HG02571 (cell line): ENCODE data around the gene FZD10.

Source experiments
- ATAC-seq: cut with Tn5 transposase; IDR thresholded peaks from one replicate; pipeline ENCODE4 v1.9.1; 2021; ENCODE audit warnings: mild to moderate bottlenecking, moderate library complexity; ENCODE audit not compliant: unreplicated experiment

Gene FZD10, protein sequence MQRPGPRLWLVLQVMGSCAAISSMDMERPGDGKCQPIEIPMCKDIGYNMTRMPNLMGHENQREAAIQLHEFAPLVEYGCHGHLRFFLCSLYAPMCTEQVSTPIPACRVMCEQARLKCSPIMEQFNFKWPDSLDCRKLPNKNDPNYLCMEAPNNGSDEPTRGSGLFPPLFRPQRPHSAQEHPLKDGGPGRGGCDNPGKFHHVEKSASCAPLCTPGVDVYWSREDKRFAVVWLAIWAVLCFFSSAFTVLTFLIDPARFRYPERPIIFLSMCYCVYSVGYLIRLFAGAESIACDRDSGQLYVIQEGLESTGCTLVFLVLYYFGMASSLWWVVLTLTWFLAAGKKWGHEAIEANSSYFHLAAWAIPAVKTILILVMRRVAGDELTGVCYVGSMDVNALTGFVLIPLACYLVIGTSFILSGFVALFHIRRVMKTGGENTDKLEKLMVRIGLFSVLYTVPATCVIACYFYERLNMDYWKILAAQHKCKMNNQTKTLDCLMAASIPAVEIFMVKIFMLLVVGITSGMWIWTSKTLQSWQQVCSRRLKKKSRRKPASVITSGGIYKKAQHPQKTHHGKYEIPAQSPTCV

DNA sequence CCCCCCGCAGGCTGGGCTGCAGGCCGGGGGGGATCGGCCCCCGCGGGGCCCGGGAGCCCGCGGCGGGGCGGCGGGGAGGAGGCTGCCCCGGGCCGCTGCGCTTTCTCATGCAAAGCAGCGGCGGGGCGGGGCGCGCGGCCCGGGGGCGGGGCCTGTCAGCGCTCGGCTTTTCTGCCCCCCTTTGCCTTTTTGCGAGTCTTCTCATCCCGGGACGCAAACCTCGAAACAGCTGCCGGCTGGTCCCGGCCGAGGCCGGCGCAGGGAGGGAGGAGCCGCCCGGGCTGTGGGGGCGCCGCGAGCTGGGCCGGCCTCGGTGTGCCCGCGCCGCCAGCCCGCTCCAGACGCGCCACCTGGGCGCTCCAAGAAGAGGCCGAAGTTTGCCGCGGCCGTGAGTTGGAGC, at the start of gene FZD10:
FZD10 (plus strand) TSS at position 198 of the 400 bp plus-strand sequence. CDS start 479 bp downstream, outside the sequence.
- no peak for ATAC-seq

DNA sequence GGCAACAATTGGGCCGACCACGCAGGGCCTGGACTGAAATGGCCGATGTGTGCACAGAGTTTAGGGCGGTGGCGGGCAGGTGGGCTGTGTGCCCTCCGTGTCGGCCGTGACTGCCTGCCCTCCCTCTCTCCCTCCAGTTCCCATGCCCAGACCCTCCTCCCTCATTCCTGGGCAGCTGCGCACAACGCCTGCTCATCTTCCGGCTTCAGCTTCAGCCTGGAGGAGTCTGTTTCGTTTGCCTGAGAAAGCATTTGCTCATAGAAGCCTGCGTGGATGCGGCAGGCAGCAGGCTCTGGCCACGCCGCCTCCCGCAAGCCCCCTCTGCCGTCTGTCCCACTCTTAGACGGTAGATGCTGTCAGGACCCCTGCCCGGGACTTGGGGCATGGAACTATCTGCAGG, 47.3 kb upstream of the FZD10 start:
- ATAC-seq = no peak

- no peak for ATAC-seq
These were observed 46.6 kb upstream of the FZD10 start for GRCh38 chr12:130115646-130116045.

GRCh38 chr12:130116791-130117190, 45.5 kb upstream of the FZD10 start:
- no peak for ATAC-seq

DNA sequence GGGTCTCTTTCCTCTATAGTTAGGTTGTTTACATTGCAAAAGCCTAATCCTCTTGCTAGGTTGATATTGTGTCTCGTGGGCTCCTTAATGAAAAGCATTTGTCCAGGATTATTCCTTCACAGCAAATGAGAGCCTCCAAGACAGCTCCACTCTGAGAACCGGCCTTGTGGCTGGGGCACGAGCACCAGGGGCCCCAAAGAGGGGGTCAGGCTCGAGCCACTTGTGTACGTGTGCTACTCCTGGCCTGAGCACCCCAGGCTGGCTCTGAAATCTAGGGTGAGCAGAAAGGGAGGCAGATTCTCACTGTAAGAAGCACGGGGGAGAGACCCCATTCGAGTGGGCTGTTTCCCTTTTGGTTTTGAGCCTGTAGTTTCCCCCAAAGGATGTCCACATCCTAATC, 45.0 kb upstream of the FZD10 start:
- ATAC-seq = no peak

DNA sequence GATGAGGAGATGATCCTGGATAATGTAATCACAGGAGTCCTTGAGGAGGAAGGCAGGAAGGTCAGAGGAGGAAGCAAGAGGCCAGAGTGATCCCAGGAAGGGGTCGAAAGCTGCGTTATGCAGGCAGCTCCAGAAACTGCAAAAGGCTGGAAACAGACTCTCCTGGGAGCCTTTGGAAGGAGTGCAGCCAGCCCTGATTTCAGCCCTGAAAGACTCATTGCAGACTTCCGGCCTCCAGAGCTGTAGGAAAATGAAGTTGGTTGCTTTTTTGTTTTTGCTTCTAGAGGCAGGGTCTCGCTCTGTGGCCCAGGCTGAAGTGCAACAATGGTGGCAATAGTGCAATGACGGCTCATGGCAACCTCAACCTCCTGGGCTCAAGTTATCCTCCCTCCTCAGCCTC, 44.6 kb upstream of the FZD10 start:
- ATAC-seq = no peak

DNA sequence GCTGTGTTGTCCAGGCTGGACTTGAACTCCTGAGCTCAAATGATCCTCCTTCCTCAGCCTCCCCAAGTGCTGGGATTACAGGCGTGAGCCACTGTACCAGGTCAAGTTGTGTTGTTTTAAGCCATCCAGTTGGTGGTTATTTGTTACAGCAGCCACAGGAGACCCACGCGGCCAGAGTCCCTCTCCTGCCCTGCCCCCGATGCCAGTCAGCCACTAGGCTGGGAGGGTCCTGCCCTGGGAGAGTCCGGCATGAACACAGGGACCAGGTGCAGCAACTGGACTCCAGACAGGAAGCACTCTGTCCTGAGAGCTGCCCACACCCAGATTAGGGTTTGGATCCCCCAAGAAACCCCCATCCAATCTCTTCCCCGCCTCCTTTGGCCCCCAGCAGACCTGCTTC, 44.1 kb upstream of the FZD10 start:
- no peak for ATAC-seq

GRCh38 chr12:130119241-130119861, 42.9 kb upstream of the FZD10 start:
- no peak for ATAC-seq

DNA sequence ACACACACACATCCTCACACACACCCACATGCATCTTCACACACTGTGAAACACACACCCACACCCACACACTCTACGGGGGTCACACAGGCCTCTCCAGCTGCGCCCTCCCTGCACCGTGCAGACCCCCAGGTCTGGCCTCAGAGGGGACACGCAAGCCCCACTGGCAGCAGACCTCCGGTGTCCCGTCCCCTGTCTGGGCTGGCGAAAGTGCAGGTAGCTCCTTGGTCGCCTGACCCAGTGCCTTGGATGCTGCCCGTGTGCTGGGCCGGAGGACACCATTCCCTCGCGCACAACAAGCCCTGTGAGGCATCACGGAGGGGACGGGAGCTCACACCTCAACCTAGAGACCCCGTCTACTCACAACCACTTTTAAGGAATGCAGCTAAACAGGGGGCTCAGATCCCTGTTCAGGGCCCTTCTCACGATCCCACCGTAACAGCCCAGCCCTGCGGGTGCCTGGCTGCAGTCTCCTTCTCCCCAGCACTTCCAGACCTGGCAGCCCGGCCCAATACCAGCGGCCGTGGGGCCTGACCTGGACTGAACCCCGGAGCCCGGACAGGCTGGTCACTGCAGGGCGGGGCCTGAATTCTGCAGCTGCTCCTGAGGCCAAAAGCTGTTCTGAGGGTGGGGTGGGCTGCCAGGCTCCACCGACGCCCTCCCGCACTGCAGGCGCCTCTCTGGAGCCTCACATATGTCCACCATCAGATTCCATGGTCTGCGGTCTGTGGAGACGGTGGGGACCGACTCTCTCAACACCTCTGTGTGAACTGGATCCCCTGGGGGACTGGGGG, 42.1 kb upstream of the FZD10 start:
- no peak for ATAC-seq

GRCh38 chr12:130121226-130122000, 40.9 kb upstream of the FZD10 start:
- ATAC-seq = no peak

DNA sequence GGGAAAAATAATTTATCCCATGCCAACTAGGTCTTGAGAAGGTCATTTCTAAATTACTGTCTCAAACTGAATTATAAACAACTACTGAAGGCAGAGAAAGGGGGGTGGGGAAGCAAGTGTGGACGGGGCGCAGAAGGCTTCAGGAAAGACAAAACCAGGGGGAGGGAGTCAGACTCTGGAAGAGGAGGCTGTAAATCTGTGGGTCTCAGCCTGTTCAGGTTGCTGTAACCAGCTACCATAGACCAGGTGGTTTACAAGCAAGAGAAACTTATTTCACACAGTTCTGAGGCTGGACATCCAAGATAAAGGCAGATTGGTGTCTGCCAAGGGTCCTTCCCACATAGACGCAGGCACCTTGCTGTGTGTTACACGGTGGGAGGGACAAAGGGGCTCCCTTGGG, 39.9 kb upstream of the FZD10 start:
- ATAC-seq = no peak

- no peak for ATAC-seq
These were observed 38.2 kb upstream of the FZD10 start for GRCh38 chr12:130124106-130124505.

DNA sequence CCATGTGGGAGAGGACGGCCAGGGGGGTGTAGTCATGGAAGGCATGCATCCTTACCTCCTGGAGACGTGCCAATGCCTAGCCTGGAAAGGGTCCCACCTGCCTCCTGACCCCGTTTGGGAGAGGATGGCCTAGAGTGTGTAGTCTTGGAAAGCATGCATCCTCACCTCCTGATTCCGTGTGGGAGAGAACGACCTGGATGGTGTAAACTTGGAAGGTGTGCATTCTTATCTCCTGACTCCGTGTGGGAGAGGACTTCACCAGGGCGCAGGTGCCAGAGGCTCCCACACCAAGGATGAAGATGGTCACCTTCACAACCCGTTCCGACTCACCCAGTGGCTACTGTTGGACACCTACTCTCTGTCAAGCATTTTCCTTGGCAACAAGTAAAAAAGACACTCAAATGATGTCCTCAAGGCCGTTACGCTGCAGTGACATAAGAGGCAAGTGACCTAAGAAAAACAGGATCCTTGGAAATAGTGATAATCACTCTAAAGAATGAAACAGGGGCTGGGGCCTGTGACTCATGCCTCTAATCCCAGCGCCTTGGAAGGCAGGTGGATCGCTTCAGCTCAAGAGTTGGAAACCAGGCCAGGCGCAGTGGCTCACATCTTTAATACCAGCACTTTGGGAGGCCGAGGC, 37.5 kb upstream of the FZD10 start:
- ATAC-seq = no peak

DNA sequence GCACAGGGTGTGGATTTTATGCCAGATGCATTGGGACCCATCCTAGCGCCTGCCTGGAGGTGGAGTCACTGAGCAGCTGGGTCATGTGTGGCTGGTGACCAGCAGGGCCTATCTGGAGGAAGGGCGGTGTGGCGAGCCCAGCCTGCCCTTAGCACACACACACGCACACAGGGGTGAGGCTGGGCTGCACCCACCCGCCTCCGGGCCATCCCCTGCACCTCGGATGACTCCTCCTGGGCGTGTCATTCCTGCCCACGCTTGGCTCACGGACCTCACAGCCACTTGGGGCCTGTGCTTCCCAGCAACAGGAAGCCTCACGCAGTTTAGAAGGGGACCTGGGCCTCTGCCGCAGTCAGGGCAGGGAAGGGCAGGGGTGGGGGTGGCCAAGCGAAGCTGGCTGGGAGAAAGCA, 36.2 kb upstream of the FZD10 start:
- no peak for ATAC-seq

DNA sequence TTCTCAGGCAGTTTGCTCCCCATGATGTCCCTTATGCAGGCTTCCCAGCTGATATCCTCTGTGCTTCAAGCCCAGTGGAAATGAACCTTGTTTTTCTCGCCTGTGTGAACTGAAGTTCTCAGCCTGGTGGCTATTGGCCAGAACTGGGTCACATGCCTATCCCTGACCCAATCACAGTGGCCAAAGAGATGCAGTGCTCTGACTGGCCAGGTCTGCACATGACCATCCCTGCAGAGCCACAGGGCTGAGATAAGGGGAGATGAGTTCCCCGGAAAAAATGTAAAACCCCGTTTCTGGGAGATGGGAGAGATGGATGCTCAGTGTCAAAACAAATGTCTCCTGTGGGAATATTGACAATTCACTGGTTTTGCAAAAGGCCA, 34.7 kb upstream of the FZD10 start:
- no peak for ATAC-seq

DNA sequence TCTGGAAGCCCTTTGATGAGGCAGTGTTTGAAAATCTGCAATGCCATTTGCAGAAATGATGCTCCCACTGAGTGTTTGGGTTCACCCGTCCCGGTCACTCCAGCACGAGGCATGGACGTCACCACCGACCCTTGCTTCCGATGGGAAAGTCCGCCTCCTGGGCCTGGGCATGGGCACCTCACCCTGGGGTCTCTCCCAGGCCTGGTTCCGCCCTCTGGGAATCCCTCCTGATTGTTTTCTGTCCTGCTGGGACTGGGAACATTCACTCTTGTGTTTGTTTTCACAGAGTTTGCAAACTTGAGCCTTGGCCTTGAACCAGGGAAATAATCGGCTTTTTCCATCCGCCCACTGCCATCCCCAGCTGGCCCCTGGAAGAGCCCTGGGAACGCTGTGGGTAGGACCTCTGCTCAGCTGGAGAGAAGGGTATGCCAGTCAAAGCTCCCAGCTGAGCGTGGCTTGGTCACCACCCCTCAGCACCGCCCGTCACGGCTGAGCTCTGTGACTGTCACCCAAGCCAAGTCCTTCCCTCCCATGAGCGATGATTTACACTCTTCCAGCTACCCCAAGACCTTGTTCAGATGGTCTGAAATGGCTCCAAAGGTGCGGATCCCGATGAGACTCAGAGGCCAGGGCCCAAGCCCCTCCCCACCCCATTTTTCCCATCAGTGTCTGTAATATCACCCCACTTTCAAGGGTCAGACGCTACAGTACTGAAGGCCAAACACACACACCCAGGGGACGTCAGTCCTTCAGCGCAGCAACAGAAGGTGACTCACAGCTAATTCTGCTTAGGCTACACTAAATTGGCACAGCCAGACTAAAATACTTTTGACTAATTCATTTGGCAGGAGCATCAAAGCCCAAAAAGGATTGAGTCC, 34.1 kb upstream of the FZD10 start:
- no peak for ATAC-seq

- no peak for ATAC-seq
These were observed 33.2 kb upstream of the FZD10 start for GRCh38 chr12:130128790-130129735.

- no peak for ATAC-seq
These were observed 31.9 kb upstream of the FZD10 start for GRCh38 chr12:130130346-130130745.
